GM21576 (cell line): ENCODE results near the gene AMBRA1.

Experiments used
- ATAC-seq: cut with Tn5 transposase; IDR thresholded peaks from one replicate; pipeline ENCODE4 v1.9.1; 2021; ENCODE audit warnings: mild to moderate bottlenecking, moderate library complexity; ENCODE audit not compliant: unreplicated experiment

AMBRA1 gene

DNA sequence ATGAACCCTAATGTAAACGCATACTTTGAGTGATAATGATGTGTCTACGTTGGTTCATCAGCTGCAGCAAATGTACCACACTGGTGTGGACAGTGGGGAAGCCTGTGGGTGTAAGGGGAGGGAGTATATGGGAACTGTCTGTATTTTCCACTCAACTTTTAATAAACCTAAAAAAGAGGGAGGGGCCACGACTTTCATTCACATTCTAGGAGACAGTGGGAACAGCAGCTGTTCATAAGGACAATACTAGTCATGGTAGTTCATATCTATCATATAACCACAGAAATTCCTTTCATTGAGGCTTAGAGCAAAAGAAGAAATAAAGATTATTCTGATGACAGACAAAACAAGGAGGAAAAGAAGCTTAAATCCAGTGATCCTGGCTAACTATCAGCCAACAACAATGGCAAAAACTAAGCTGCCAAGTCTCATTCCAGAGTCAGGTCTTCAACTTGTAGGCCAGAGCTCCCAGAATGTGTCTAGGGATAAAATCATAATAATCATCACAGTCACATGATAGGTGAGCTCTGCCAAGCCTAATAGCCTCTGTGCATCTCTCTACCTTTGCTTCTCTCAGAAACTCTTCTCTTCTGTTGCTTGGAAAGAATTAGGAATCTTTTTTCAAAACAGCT, 142.9 kb downstream of the AMBRA1 start:
- ATAC-seq: no peak

DNA sequence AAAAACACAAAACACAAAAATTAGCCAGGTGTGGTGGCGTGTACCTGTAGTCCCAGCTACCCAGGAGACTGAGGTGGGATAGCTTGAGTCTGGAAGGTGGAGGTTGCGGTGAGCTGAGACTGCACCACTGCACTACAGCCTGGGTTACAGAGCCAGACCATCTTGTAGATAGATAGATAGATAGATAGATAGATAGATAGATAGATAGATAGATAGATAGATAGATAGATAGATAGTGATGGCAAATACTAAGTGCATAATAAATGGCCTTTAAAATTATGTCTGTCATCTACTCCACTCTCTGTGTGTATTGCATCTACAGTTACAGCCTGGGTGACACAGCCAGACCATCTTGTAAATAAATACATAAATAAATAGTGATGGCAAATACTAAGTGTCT, 146.3 kb downstream of the AMBRA1 start:
- ATAC-seq: no peak

DNA sequence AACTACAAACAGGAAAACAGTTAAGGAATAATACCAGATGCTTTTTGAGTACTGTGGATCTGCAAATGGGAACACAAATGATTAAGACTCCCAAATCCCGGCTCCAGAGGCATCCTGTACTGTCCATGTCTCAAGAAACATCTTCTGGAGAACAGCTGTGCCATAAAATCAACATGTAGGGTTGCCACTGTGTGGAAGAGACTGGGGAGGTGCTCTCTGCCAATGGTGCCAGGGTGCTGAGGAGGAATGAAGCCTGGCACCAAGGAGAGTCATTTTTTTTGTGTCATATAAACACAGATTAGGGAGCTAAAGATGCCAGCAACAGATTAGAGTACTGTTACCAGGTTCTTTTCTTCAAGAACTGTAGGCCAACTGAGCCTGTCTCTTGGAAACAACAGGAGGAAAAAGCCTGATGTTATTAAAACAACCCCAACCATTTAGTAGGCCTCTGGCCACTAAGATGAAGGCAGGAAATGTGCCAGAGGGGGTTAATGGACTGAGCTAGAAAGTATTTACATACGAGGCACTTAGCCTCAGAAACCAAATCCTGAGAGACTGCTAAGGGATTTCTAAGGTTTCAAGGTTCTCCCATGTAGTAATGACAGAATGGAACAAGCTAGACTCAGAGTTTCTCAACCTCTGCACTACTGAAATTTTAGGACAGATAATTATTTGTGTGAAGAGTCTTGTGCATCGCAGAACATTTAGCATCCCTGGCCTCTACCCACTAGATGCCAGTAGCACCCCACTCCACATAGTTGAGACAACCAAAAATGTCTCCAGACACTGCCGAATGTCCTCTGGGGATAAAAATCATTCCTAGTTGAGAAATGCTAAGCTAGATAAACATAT, 147.7 kb downstream of the AMBRA1 start:
- ATAC-seq: no peak

DNA sequence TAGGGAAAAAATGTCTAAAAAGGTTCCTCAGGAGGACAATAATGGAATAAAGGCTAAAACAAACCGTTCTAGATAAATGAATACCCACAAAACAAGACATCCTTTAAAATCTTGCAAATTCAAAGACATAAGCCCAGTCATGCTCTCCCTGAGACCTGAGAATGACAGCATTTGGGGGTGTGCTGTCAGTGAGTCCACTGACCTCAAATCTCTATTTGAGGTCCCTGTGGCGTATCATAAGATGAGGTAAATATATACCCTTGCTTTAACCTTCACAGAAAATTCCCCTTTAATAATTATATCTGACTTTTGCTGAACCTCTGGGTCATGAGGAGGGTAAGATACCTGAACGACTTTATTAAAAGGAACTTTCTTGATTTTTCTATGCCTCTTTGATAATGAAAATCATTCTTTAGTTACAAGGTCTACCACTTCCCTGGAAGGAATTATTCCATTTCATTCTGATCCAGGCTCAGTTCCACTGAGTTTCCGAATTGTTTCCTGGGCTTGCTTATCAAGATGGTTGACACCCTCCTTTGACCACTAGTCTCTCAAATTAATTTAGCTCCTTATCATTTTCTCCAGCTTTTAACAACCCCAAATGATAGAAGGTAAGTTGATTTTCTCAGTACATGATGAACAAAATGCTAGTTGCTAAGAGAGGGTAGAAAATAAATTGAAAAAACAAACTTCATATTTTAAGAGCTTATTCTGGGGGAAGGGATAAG, 148.5 kb downstream of the AMBRA1 start:
- no peak for ATAC-seq

DNA sequence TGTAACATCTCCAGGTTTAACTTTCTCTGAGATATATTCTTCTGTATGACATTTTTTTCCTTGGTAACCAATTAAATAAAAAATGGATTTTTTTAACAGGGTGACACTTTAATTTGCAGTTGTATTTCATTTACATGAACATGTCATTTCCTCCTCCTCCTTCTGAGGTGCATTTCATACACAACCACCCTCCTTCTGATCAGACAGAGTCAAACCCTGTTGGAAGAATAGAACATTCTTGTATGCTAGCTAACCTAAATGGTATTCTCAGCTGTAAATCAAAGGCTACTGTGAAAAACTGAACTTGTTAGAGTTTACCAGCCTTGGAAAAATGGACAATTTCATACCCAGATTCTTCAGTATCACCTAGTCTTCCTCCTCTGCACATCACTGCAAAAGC, 149.5 kb downstream of the AMBRA1 start:
- ATAC-seq: no peak

DNA sequence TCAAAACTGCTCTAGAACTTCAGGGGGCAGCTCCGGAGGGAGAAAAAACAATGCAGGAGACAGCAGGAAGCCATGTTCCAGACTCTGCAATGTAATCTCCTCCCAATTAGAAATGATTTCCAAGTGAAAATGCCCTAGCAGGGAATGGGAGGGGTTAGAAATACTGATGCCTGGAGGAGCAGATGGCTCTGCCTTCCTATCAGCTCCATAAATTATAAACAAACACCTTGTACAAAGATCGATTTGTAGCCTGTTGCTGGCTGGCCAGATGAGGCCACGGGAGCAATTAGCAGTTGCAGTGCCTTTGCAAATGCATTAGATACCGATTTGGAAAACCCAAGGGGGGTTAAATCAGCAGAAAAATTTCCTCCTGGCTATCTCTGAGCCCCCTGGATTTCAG, 155.6 kb downstream of the AMBRA1 start:
- no peak for ATAC-seq

DNA sequence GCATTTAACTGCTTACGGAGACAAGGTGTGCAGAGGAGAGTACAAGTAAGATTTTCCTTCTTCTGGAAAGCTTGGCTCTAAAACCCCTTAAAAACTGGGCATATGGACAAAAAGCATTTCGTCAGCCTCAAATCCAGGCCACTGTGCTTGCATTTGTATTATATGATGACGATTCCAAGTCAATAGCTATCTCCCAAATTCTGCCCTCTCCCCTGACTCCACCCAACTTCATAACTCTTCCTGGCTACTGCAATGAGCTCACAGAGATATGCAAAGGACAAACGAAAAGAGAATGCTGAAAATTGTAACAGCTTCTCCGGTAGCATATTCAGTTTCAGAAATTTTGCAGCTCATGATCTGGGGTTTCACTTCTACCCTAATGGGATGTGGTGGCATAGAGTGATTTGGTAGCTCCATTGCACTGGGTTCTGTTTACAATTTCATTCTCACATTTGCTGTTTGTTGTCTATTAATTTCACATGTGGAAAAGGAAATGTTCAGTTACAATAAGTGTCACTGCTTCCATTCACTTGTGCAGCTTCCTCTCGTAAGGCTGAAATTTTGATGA, 156.6 kb downstream of the AMBRA1 start:
- ATAC-seq: no peak

DNA sequence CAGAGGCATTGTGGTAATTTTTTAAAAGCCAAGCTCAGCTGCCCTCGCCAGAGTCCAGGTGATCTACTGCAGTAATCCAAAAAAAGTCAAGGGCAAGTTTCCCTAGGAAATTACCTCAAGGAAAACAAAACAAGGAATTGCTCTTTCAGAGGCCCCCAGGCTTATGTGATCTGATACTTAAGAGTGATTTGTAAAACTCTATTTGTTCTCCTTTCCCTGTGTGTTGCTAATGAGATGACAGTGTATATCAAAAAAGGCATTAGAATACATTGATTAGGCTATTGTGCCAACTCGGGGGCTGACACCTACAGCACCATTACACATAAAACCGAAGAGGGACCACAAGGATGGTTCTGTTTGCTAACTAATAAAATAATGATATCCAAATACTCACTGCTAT, 157.7 kb downstream of the AMBRA1 start:
- no peak for ATAC-seq

DNA sequence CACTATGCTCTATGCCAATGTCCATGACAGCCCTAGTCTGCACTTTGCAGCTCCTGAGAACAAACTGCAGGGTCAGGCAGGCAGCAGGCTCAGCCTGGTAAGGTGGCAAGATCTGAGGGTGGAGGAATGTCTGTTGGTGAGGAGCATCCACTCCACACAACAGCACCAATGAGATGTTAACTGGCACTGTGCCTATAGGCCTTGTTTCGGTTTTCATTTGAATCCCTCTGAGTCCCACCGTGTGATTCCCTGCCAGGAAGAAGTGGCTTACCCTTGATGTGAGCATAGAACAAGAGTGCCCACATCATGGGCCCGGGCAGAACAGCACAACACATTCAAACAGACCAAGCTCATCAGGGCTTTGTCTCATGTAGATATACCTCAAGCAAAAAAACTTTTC, 158.1 kb downstream of the AMBRA1 start:
- ATAC-seq: no peak

DNA sequence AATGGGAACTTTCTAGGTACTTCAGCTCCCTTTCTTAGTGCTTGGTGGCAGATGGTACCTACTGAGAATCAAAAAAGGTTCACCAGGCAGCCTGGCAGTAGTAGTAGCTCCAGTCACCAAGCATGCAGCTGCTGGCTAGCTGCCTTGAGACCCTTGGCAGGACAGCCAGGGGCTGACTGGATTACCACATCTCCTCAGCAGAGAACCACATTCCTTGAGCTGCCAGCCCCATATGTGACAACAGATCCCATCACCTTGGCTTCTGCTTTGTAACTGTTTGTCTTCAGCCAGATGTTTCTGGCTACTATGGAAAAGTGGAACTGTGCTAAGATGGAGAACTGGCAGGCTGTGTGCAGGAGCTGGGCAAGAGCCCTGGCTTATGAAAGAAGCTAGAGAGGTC, 162.6 kb downstream of the AMBRA1 start:
- no peak for ATAC-seq

DNA sequence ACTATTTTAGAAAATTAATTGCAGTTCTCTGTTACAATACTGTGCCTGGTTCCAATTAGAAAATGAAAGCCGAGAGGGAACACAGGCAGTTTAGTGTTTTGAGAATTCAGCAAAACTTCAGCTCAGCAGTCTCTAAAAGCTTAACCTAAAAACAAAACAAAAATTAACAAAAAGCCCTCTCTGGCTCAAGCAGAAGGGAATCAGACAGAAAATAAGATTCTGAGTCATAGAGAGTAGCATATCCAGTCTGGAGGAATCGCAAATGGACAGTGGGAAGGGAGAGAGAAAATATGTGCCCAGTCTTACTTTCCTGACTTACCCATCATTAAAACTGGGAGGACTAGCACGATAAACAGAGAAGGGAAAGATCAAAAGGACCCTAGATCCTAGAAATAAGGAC, 164.1 kb downstream of the AMBRA1 start:
- ATAC-seq: no peak

DNA sequence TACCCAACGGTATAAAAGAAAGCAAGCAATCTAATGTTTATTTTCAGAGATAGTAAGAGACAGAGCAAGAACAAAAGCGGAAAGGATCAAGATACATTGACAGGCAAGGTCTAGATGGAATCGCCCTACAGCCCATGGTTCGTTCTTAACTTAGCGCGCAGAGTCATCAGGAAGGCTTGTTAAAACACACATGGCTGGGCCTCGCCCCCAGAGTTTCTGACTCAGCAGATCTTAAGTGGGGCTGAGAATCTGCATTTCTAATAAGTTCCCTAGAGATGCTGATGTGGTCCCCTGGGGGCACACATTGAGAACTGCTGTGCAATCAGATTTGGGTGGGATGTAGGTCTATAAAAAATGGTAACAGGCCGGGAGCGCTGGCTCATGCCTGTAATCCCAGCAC, 166.5 kb downstream of the AMBRA1 start:
- ATAC-seq: no peak

DNA sequence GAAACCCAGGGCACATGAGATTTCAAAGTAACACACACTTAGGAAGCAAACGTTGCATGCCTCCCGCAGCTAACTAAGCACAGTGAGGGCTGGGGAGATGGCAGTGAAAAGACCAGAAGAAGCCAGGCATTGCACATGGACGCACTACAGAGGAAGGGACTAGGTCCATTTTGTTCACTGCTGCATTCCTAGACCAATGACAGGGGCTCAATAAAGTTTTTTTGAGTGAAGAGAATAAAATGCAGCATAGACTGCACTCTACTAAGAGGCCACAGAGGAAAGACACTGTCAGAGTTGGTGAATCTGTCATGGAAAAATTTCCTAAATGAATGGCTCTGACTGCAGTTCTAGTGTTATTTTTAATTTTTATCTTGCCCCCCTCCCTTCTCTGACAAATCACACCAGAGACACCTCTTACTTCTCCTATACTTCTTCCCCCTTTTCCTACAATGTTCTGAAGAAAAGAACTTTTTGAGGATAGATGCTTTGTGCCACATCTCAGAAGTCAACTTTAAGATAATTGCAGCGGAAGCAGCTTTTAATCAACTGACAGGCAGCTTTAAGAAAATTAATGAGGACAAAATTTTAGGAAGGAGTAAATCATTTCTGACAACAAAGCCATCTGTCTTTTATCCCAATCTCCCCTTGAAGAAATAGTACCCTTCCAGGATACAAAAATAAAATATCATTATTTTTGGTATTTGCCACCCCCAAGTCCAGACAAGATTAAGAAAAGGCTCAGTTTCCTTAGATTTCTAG, 167.4 kb downstream of the AMBRA1 start:
- no peak for ATAC-seq

DNA sequence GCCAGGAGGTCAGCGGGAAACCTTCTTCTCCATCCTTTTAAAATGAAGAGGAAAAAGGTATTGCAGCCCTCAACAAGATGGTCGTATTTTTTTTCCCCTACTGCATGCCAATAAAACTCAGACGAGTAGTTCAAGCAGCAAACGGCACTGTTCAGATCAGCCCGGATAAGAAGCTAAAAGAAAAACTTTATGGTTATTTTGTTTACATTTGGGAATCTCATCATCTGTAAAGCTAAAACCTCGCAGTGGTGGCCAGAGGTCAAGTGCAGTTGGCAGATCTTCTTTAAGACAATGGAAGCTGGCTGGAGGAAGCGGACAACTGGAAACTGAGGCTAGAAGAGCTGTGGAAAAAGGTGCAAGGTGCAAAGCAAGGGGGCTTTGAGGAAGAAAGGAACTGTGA, 171.2 kb downstream of the AMBRA1 start:
- no peak for ATAC-seq

DNA sequence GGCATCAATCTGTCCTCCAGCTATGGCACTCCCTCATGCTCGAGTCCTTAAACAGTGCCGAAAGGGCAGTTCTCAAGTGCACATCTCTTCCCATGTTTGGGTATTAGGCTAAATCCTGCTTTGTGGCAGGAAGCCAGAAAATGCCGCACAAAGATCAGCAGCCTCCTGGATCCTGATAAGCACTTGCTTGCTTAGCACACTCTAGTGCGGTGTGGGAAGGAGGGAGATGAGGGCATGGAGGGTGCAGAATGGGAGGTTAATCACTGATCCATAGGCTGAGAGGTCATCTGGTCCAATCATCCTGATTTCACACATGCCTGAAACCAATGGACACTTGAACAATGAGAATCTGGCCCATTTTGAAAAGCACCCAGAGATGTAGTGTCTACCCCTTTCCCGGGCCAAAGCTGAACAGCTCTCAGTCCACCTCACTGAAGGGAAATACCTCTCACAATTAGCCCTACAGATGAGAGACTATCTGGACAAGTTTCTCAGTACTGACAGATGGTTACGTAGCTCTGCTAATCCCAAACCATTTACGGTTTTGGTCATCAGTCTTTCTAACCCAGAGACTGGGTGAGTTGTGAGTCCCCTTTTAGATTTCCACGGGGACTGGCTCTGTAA, 172.5 kb downstream of the AMBRA1 start:
- ATAC-seq: no peak

DNA sequence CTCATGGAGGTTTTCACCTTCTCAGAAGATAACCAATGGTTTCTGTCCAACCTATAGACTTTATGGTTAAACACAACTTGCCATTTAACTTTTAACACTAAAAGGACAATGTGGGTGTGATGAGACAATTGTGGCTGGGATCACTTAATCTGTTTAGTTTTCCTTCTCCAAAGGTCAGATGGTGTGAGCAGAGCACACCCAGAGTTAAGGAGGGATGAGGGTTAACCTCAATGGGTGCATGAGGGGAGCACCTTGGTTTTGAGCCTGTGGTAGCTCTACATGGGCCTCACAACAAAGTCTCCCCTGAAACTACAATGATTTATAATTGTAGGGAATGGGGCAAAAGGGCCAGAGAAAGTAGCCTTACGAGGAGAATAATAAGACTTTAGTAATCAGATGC, 173.3 kb downstream of the AMBRA1 start:
- ATAC-seq: no peak

DNA sequence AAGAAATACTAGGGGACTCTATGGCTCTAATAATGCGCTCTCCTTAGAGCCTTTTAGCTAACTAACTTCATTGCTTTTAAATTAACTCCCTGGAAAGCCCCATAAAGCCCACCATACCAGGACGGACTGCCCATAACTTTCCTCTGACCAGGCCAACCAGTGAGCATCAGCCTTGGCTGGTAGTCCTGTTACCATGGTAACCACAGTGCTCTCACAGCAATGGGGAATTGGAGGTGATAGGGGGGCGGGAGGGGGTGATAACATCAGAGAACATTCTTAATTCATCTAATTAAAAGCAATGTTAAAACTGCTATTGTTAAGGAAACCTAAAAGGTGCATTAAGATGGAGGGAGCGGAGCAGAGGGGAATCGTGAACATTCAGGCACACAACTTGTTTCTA, 175.1 kb downstream of the AMBRA1 start:
- ATAC-seq: no peak

DNA sequence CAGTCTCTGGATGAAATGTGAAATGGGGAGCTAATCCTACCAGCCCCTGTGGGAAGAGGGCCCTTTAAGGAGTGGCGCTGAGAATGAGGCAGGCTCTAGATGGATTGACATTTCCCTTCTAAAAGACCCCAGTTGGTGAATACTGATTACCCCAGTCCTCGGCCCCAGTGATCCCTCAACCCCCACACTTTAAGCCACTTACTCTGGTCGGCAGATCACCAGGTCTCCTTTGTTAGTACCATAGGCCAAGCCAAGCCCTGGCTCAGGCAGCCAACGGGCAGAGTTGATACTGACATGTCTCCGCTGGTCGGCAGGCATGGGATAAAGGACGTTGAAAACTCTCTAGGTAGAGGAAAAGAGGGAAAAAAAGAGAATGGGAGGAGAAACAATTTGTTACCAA, 176.1 kb downstream of the AMBRA1 start:
- no peak for ATAC-seq

DNA sequence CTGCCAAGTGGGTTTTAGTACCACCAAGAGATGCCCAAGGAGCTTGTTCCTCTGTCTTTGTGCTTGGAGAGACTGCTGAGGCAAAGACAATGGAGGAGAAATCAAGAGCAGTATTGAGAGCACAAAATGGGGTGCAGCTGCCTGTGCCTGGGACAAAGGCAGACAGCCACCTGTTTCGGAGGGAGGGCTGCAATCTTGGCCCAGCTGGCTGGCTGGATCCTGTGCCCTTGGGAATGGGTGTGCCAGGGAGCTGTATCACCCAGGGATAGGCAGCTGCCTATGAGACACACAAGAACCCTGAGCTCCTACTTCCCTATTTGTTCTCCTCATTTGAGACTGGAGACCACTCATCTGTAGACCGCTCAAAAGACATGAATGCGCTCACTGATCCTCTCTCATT, 178.9 kb downstream of the AMBRA1 start:
- ATAC-seq: no peak

DNA sequence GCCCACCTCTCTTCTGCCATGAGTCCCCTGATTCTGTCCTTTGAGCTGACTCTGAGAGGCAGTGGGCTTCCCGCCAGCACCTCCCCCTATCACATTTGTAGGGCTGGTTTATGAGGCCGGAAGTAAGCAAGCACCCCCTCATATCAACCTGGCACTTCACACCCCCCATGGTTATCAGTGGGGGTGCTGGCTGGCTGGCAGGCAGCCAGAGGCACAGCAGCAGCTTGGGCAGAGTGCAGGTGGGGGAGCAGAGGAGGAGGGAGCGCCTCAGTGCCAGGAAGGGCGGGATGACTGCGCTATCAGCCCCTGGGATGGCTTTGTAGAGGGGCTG, 179.4 kb downstream of the AMBRA1 start:
- no peak for ATAC-seq
